Kidney (tissue), 14 donors: ENCODE results near the gene TMOD1. TPM values are rescaled to one million over a fixed set of nuclear protein-coding genes. Genes with fewer than 3 reads are reported as not detected.
A peak's percentile ranks its signal among the peaks of the same experiment; 100 is the strongest.

ENCODE experiments used
- DNase-seq, 5 donors: peaks; one replicate each; pipeline ENCODE4 v3.0.0-alpha.2; 2013 to 2020
- FAIRE-seq: peaks from 2 replicates; lab custom pipeline; 2012; peaks lifted over from hg19 to GRCh38; lab: Jason Lieb, UNC
- H3K27ac ChIP-seq, 2 donors: one replicate each; pipeline ENCODE4 v1.7.0; 2013; ENCODE audit warnings: low read depth in 2 of 2, low read length in 2 of 2, inconsistent platforms in 1 of 2
- H3K27me3 ChIP-seq: one replicate; pipeline ENCODE4 v1.7.1; 2013; ENCODE audit warnings: low read length, inconsistent platforms; ENCODE audit not compliant: control insufficient read depth, insufficient read depth
- H3K36me3 ChIP-seq, 3 donors: one replicate each; pipeline versions ENCODE4 v1.7.0 to v1.7.1; 2013; ENCODE audit warnings: low read length in 3 of 3, control low read depth in 1 of 3, inconsistent platforms in 1 of 3; ENCODE audit not compliant: insufficient read depth in 3 of 3, control insufficient read depth in 2 of 3
- H3K4me1 ChIP-seq, 3 donors: one replicate each; pipeline versions ENCODE4 v1.7.0 to v1.7.1; 2013; ENCODE audit warnings: low read length in 3 of 3, inconsistent platforms in 1 of 3, low read depth in 1 of 3; ENCODE audit not compliant: control insufficient read depth in 2 of 3, insufficient read depth in 2 of 3
- H3K4me3 ChIP-seq, 3 donors: one replicate each; pipeline versions ENCODE4 v1.7.0 to v1.8.1; 2013; ENCODE audit warnings: low read length in 3 of 3, control low read depth in 1 of 3, inconsistent platforms in 1 of 3
- H3K9ac ChIP-seq, 3 donors: one replicate each; pipeline versions ENCODE4 v1.7.0 to v1.7.1; 2013; ENCODE audit warnings: low read length in 3 of 3, control low read depth in 1 of 3, inconsistent platforms in 1 of 3
- H3K9me3 ChIP-seq, 3 donors: one replicate each; pipeline versions ENCODE4 v1.7.0 to v1.7.1; 2013; ENCODE audit warnings: low read length in 3 of 3, control low read depth in 1 of 3, inconsistent platforms in 1 of 3; ENCODE audit not compliant: control insufficient read depth in 2 of 3, insufficient read depth in 1 of 3
- CTCF ChIP-seq: IDR thresholded peaks from 3 replicates; pipeline ENCODE4 v1.5.1; 2012; ENCODE audit warnings: mild to moderate bottlenecking, moderate library complexity, borderline replicate concordance; ENCODE audit not compliant: insufficient read depth; ENCODE audit errors: extremely low read depth
- intact Hi-C: fragments of 100-400 bp; cut with DNase I; formaldehyde crosslinking; loops from one replicate; pipeline ENCODE4 v1.11.1; 2022
- polyA plus RNA-seq: library from polyadenylated mRNA; stranded (reverse); fragments of 350-450 nt; fragmentation: Illumina TruSeq; extraction: RNeasy Lipid Tissue Mini Kit (QIAGEN cat#74804); gene quantifications from one replicate; pipeline ENCODE4 v1.2.3, GENCODE V29; 2014; ENCODE audit warnings: low read depth, low replicate concordance; ENCODE audit not compliant: insufficient read depth
- total RNA-seq: library from RNA; stranded (reverse); fragmentation: NEBNext Ultra II Directional; extraction: Animal tissue kit (Norgen Biotek cat#: 25700); gene quantifications from one replicate; pipeline ENCODE4 v1.2.1, GENCODE V29; 2021
- donor health status: control.
- donor health status: control.
- donor health status: control.
- donor health status: control.
- donor health status: control.
- donor health status: DM: yes; HTN: yes; CAD: no.
- donor health status: Normal renal cell carcinoma (clear cell type).

Gene TMOD1
- total and polyA plus RNA-seq, 2 donors from 2014 or later = 8.1 to 14.9 TPM

DNA sequence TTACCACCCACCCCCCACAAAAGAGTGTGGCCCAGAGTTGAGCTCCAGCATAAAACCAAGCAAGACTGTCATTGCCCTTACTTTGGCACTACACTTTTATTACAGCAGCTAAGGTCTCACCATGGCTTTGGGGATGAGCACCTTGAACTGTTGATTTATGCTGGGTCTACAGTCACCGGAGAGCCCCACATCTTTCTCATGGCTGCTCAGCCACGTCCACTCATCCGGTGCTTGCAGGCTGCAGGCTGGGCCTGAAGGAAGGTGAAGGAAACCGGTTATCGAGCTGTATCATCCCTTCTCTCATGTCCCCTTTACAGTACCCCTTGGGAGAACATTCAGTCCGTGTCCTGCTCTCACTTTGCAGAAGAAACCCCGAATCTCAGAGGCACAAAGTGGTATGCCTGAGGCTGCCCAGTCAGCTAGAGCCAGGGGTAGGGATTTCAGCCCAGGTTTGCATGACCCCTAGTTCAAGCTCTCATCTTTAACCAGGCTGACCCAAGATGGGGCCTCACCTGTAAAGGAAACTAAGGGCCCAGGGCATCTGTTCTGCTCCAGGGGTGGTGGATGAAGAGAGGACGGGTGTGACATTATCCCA is 11.6 kb downstream of the TMOD1 start:
- intact Hi-C loops = no loop called here
- Histone ChIP-seq H3K9ac (no peak overlapping the region), H3K4me3 (no peak overlapping the region), H3K27me3 (no peaks in the 10 kb centered on the region), H3K27ac (no peak overlapping the region), H3K9me3 (peaks cover 0 to 2% (median 0%) of the 10 kb centered on the region in 3 donors), H3K36me3 (no peaks in the 10 kb centered on the region), H3K4me1 (peaks cover 0 to 3% (median 0%) of the 10 kb centered on the region in 3 donors)
- FAIRE-seq (no peak), DNase-seq (peak in 3 of 5 donors; percentile 33 to 61 (median 61))
- no peak for TF ChIP-seq CTCF

DNA sequence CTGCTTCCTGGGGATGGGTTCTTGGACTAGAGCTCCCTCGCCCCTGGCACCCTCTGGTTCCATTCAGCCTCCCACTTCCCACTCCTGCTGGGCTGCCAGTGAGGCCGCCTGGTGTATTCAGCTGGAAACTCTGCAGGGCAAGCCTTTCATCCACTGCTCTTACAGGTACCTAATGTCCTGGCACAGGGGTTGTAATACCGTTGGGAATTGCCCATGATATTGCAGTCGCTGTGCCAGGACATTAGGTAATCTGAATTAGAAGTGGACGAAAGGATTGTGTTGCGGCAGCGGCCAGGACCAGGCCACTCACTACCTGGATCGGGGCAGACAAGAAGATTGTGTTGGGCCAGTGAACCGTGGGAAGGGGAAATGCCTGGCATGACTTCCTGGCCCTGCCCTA is 13.1 kb downstream of the TMOD1 start:
- Histone ChIP-seq H3K4me1 (peaks cover 0 to 4% (median 0%) of the 10 kb centered on the region in 3 donors), H3K9ac (no peak overlapping the region), H3K27ac (no peak overlapping the region), H3K9me3 (peaks cover 0 to 2% (median 0%) of the 10 kb centered on the region in 3 donors), H3K27me3 (no peaks in the 10 kb centered on the region), H3K4me3 (no peak overlapping the region), H3K36me3 (no peaks in the 10 kb centered on the region)
- no peak for DNase-seq
- intact Hi-C loops = no loop called here
- FAIRE-seq = no peak
- no peak for TF ChIP-seq CTCF

DNA sequence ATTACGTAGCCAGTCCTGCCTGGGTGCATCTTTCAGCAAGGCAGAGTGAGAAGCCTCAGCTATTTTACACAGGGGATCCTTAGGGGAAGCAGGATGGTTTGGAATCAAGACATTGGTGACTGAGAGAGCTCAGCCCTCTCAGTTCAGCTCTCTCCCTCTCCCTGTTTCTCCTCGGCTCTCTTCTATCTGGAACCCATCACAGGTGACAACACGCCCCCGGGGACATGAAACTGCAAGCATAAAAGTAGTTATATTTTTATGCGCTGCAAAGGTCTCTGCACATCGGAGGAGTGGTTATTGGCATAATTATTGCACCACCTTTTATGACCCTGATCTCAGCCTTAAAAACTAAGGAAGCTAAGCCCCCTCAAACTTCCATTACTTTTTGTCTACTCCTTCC is 14.2 kb downstream of the TMOD1 start:
- FAIRE-seq (no peak), DNase-seq (no peak)
- no peaks in the 10 kb centered on the region for H3K27me3 ChIP-seq
- peaks cover 0 to 2% (median 0%) of the 10 kb centered on the region in 3 donors for H3K9me3 ChIP-seq
- H3K27ac ChIP-seq = no peak overlapping the region
- intact Hi-C loops = no loop called here
- no peaks in the 10 kb centered on the region for H3K36me3 ChIP-seq
- H3K9ac ChIP-seq = no peak overlapping the region
- TF ChIP-seq CTCF = no peak
- H3K4me3 ChIP-seq = no peak overlapping the region
- H3K4me1 ChIP-seq = peaks cover 0 to 4% (median 0%) of the 10 kb centered on the region in 3 donors
